OCI-LY7 (cell line): Measurements from ENCODE around the gene MAP10.

ENCODE experiments used
- CTCF ChIP-seq: fragments of 200-600 bp; sonication (generic); conservative IDR thresholded peaks from 2 replicates; pipeline ENCODE4 v1.5.1; 2014; ENCODE audit warnings: mild to moderate bottlenecking, antibody characterized with exemption, low read length, moderate library complexity, mixed read lengths
- EZH2phosphoT487 ChIP-seq: fragments of 200-600 bp; sonication (generic); IDR thresholded peaks from 2 replicates; pipeline ENCODE4 v1.6.1; 2018; ENCODE audit warnings: low read depth, borderline replicate concordance, mild to moderate bottlenecking, mixed run types, antibody characterized with exemption, low read length, moderate library complexity, mixed read lengths

- TF ChIP-seq CTCF (no peak), EZH2phosphoT487 (no peak)
Measured at GRCh38 chr1:232813760-232814159, 8.5 kb downstream of the MAP10 start.
